ENCODE data around the gene SLMAP. TPM values are rescaled to one million over a fixed set of nuclear protein-coding genes. Genes with fewer than 3 reads are reported as not detected.
A peak's percentile ranks its signal among the peaks of the same experiment; 100 is the strongest.

Gene SLMAP
- total and polyA plus RNA-seq, 2 experiments from 2014 or later: 32.1 to 73.0 TPM

- TF ChIP-seq REST (IDR thresholded peaks at IDR 0.05; ENCODE audit: unreplicated experiment): no peak
- TF ChIP-seq EZH2 (IDR thresholded peaks at IDR 0.05; ENCODE audit: low read depth, unreplicated experiment): no peak
- TF ChIP-seq POLR2AphosphoS5 (IDR thresholded peaks at IDR 0.05; ENCODE audit: low read depth): no peak
These were observed 31.9 kb downstream of the SLMAP start (continued) for GRCh38 chr3:57787867-57788623.

- H3K4me3 ChIP-seq: no peak overlapping the region
- Mint-ChIP-seq H3K27ac (no peak overlapping the region), H3K36me3 (ENCODE audit: low read depth) (no peaks in the 10 kb centered on the region), H3K4me1 (peaks cover 1% of the 10 kb centered on the region; the same call in 1 of the 3 replicates), H3K4me3 (no peak overlapping the region), H3K27me3 (ENCODE audit: insufficient read depth, low read depth, poor library complexity) (no peaks in the 10 kb centered on the region), H3K9me3 (no peaks in the 10 kb centered on the region)
- H3K4me1 ChIP-seq (ENCODE audit: insufficient read depth): peaks cover 14% of the 10 kb centered on the region
- H3K27me3 ChIP-seq (ENCODE audit: insufficient read depth): no peaks in the 10 kb centered on the region
- ATAC-seq (peak; percentile 53), DNase-seq (ENCODE audit: low spot score) (no peak)
- H3K36me3 ChIP-seq (ENCODE audit: insufficient read depth): no peaks in the 10 kb centered on the region
- no peaks in the 10 kb centered on the region for H3K9me2 ChIP-seq (ENCODE audit: insufficient read depth)
- H3F3A ChIP-seq (replicated peaks; ENCODE audit: low read depth): no peaks in the 10 kb centered on the region
- H3K79me2 ChIP-seq (replicated peaks; ENCODE audit: insufficient read depth): peaks cover 94% of the 10 kb centered on the region
- no peak overlapping the region for H2AFZ ChIP-seq
- peak overlapping the region; percentile 2; the same call in 1 of the 2 replicates for H3K4me2 ChIP-seq
- H4K20me1 ChIP-seq (replicated peaks; ENCODE audit: insufficient read depth): peaks cover 25% of the 10 kb centered on the region
- H3K27ac ChIP-seq (ENCODE audit: low read depth): peak overlapping the region; percentile 45; the same call in 1 of the 2 replicates
- TF ChIP-seq REST (IDR thresholded peaks at IDR 0.05; ENCODE audit: unreplicated experiment) (no peak), CTCF (conservative IDR thresholded peaks at IDR 0.05; ENCODE audit: low read depth in 2 of 2) (no peak), NANOG (IDR thresholded peaks at IDR 0.05; ENCODE audit: borderline replicate concordance) (no peak), EZH2 (IDR thresholded peaks at IDR 0.05; ENCODE audit: low read depth, unreplicated experiment) (no peak), ETS1 (IDR thresholded peaks at IDR 0.05) (no peak), POLR2AphosphoS5 (IDR thresholded peaks at IDR 0.05; ENCODE audit: low read depth) (no peak), CREB1 (CRISPR knock-in tag; IDR thresholded peaks at IDR 0.05; ENCODE audit: low read depth) (no peak), ZNF331 (CRISPR knock-in tag; IDR thresholded peaks at IDR 0.05; ENCODE audit: low read depth) (no peak), JUNB (IDR thresholded peaks at IDR 0.05; ENCODE audit: unreplicated experiment) (no peak), STAT1 (IDR thresholded peaks at IDR 0.05; ENCODE audit: unreplicated experiment) (no peak), EZH2phosphoT487 (IDR thresholded peaks at IDR 0.05; ENCODE audit: unreplicated experiment) (no peak)
These were observed 32.5 kb downstream of the SLMAP start for GRCh38 chr3:57788624-57789018.
